ENCODE data around the gene XIST.

GRCh38 chrX:73818200-73819116 lies 34.1 kb downstream of the XIST start:
- no peak for TF ChIP-seq BACH2 (CRISPR knock-in tag; IDR thresholded peaks at IDR 0.05; ENCODE audit: borderline replicate concordance)
- no peak for TF ChIP-seq ZNF8 (CRISPR knock-in tag; IDR thresholded peaks at IDR 0.05)
- TF ChIP-seq ARNTL (CRISPR knock-in tag; IDR thresholded peaks at IDR 0.05; ENCODE audit: borderline replicate concordance, low read depth) = no peak
- no peak for TF ChIP-seq PPARA (CRISPR knock-in tag; IDR thresholded peaks at IDR 0.05; ENCODE audit: borderline replicate concordance)
- TF ChIP-seq ISL1 (CRISPR knock-in tag; IDR thresholded peaks at IDR 0.05) = no peak
- TF ChIP-seq PATZ1 (CRISPR knock-in tag; IDR thresholded peaks at IDR 0.05; ENCODE audit: borderline replicate concordance) = no peak
- no peak for TF ChIP-seq SNAI2 (CRISPR knock-in tag; IDR thresholded peaks at IDR 0.05)
- no peak for TF ChIP-seq ZNF565 (CRISPR knock-in tag; conservative IDR thresholded peaks at IDR 0.05; ENCODE audit: low read depth)
- no peak for TF ChIP-seq GLIS3 (CRISPR knock-in tag; IDR thresholded peaks at IDR 0.05)
- TF ChIP-seq CREB5 (CRISPR knock-in tag; IDR thresholded peaks at IDR 0.05; ENCODE audit: low read depth) = no peak
- TF ChIP-seq ZFP30 (CRISPR knock-in tag; IDR thresholded peaks at IDR 0.05) = no peak
- no peak for TF ChIP-seq ZFP3 (CRISPR knock-in tag; IDR thresholded peaks at IDR 0.05)
- no peak for TF ChIP-seq CSDC2 (CRISPR knock-in tag; IDR thresholded peaks at IDR 0.05)
